ENCODE data around the gene GNG10. TPM values are rescaled to one million over a fixed set of nuclear protein-coding genes. Genes with fewer than 3 reads are reported as not detected.
"Not testable (repeated sequence)": the region's sequence is repeated elsewhere in the genome, so short reads cannot be mapped to it uniquely, and the experiment has no call there.

The GNG10 gene
- 49.0 and 53.2 TPM in 2 replicates for total RNA-seq

DNA sequence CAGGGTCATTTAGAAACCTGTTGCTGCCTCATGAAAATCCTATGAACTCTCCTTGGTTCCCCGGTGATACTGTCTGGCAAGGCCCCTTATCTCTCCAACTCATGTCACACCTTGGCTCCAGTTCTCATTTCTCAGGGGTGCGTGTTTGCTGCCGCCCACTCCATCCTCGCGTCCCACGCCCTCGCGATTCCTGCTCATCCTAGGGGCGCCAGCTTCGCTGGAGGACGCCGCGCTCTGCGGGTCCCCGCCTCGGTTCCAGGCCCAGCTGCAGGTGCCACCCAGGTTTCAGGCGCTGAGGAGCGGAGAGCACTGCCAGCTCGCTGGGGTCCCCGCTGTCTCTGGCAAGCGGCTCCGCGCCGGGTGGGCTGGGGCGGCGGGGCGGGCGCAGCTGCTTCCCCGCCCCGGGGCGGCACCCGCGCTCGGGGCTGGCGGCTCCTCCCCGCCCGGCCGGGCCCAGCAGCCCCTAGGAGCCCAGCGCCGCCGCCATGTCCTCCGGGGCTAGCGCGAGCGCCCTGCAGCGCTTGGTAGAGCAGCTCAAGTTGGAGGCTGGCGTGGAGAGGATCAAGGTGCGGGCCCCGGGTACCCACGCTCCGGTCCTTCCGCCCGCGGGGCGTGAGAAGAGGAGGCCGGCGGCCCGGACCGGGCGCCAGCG lies at the start of gene GNG10:
TSS of gene GNG10 (plus strand) at position 456 of the 652 bp plus-strand sequence. CDS start at position 486, 30 bp downstream.
- no peak for DNase-seq (ENCODE audit: low read depth, low spot score)

DNA sequence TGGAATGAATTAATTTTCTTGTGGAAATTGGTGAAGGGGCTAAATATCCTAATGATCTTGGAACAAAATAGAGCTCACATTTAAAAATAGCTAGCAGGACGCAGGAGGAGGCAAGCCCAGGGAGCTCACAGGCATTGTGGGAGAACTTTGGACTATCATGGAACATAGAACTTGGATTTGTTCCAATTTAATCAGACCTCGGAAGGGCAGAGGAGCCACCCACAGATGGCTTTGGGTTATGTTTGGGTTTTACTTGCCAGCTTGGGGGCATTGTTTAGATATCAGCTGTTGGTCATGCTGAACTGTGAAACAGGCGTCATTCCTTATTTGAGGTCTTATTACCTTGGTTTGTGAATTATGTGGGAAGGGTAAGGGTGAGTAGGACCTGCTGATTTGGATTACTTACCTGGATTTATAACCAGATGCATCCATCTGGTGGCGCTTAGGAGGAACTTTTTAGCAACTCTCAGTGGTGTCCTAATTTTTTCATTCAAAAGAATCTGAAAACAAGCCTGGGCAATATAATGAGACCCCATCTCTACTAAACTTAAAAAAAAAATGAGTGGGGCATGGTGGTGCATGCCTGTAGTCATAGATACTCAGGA lies 47.9 kb upstream of the GNG10 start:
- DNase-seq (ENCODE audit: low read depth, low spot score) = no peak

DNA sequence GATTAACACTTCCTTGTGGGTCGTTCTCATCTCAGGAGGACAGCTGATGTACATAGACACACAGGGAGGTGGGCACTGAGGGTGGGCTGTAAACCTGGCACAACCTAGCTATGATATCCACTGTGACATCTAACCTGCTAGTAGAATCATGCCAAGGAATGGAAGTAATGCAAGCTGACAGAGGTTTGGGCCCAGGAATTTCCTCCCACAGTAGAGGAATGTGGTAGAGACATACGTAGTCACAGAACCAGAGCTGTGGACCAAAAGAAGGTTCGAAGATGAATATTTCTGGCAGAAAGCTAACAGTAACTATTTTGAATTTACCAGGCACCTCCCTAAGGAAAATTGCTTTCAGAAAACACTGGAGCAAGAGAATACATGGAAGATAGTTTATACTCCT lies 45.5 kb upstream of the GNG10 start:
- DNase-seq (ENCODE audit: low read depth, low spot score) = no peak

DNA sequence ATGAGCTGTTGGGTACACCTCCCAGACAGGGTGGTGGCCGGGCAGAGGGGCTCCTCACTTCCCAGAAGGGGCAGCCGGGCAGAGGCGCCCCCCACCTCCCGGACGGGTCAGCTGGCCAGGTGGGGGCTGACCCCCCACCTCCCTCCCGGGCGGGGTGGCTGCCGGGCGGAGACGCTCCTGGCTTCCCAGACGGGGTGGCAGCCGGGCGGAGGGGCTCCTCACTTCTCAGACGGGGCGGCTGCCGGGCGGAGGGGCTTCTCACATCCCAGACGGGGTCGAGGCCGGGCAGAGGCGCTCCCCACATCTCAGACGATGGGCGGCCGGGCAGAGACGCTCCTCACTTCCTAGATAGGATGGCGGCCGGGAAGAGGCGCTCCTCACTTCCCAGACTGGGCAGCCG lies 44.1 kb upstream of the GNG10 start:
- not testable (repeated sequence) for DNase-seq (ENCODE audit: low read depth, low spot score)

DNA sequence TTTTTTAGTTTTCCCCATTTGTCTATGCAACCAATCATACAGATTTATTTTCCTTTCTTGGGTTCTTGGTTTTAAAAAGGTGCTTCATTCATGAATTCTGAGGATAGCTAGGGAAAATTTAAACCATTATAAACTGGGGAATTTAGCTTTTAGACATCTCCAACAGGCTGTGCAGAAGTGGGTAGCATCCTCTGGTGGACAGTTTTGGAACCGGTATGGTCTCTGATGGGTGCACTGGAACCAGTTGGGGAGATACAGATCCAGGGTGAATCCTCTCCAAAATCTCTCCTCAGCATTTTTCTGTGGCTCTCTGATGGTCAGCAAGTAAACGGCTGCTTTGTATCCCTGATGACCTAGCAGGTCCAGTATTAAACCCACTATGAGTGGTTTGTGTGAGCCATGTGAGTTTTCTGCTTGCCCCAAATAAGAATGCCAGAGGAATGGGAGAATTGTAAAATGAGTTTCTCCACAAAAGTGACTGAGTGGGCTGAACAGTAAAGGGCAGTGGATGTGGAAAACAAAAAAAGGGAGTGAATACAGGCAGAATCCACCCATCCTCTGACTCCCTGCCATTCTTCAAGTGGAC lies 39.4 kb upstream of the GNG10 start:
- DNase-seq (ENCODE audit: low read depth, low spot score) = no peak

DNA sequence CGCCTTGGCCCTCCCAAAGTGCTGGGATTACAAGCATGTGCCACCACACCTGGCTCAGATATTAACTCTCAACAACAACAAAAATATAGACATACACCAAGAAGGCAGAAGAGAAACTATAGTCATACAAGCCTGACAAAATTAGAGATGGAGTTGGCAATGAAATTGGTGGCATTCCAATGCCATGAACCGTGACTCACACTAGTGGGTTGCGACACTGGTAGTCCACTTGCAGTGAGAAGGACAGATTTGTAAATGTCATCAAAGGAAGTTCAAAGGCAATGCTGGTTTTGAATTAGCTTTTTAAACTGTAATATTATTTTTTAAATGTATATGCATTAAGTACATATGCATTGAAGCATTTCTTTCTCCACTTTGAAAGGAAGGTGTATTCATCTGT lies 38.8 kb upstream of the GNG10 start:
- no peak for DNase-seq (ENCODE audit: low read depth, low spot score)

DNA sequence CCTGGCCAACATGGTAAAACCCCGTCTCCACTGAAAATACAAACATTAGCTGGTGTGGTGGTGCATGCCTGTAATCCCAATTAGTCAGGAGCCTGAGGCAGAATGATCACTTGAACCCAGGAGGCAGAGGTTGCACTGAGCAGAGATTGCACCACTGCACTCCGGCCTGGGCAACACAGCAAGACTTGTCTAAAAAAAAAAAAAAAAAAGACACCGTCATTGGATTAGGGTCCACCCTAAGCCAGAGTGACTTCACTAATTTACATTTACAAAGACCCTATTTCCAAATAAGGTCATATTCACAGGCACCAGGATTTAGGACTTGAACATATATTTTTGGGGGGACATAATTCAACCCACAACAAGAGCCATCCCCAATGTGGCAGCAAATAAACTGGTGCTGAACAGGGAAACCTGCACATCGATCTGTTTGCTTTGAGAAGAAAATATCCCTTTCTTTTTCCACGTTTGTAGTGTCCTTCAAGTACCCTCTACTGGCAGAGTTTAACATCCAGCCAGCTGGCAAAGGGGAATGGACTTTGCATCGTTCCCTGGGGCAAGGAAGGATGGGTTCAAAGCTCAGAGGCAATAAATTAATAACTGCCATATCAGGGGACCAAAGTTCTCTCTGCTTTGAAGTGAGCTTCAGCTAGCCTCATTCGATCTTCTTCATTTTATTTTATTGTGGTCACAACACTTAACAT lies 34.0 kb upstream of the GNG10 start:
- DNase-seq (ENCODE audit: low read depth, low spot score) = no peak

DNA sequence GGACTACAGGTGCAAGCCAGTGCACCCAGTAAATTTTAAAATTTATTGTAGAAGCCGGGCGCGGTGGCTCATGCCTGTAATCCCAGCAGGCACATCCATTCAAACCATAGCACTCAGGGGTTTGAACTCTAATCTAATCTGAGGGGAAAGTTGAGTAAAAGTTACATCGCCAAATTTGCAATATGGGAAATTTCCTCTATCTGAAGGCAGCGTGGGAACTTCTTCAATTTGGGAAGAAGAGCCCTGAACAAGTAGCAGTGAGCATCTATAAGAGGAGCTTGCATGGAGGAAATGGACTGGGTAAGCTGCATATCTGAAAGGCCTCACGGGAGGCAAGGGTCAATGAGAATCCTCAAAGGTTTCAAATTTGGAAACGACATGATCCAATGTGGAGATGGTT lies 33.0 kb upstream of the GNG10 start:
- DNase-seq (ENCODE audit: low read depth, low spot score) = no peak

DNA sequence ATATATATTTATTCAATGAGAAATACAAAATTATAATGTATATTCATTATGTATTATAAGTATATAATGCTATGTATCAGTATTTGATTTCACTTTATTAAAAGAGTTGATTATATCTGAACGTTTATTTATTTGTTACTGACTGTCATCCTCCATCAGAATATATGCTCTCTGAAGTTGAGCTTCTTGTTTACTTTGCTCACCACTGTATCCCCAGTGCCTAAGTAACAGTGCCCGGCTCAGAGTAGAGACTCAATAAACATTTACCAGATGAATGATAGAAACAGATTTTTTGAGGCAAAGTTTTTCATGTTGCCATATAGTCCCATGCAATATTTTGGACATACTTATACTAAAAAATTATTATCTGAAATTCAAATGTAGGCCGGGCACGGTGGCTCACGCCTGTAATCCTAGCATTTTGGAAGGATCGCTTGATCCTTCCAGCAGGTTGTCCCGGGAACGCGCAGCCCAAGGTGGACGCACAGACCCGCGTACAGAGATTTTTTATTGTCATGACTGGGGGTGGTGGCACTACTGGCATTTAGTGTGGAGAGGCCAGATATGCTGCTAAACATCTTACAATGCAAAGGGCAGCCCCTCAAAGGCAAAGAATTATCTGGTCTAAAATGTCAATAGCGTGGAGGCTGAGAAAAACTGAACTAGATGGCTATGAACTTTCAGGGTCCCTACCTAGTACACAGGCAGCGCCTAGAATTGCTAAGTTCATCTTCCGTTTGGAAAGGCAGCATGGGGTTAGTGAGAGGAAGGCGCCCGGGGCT lies 31.0 kb upstream of the GNG10 start:
- DNase-seq (ENCODE audit: low read depth, low spot score) = no peak

DNA sequence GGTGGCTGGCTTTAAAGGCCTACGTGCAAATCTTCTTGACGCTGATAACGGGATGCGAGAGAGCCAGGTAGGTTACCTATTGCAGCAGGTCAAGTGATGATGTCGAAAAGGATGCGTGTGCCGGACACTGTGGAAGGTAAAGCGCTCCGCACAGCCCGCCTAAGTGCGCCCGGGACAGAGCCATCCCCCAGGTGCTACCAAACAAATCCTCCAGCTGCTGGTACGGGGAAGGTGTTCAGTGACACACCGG lies 30.5 kb upstream of the GNG10 start:
- no peak for DNase-seq (ENCODE audit: low read depth, low spot score)

DNA sequence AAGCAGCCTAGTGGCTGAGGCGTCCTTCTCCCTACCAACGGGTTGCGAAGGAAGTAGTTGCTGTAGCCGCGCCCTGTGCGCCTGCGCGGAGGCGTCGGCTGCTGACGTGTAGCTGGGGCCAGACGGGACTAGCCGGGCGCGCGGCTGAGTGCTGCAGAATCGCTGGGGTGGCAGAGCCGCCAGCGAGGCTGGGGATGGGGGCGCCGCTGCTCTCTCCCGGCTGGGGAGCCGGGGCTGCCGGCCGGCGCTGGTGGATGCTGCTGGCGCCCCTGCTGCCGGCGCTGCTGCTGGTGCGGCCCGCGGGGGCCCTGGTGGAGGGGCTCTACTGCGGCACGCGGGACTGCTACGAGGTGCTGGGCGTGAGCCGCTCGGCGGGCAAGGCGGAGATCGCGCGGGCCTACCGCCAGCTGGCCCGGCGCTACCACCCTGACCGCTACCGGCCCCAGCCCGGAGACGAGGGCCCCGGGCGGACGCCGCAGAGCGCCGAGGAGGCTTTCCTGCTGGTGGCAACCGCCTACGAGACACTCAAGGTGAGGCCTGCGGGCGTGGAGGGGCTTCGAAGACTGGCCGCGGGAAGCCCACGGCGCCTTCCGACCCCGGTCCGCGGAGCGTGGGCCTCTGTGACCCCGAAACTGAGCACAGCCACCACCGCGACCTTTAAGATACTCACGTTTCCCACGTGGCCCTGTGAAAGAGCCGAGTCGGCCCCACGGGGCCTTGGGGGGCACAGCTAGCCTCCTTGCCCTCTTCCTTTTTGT lies 30.0 kb upstream of the GNG10 start, which contains the start of gene DNAJC25:
TSS of gene DNAJC25 (plus strand) at position 121 of the 758 bp plus-strand sequence. CDS start at position 195, 74 bp downstream.
- DNase-seq (ENCODE audit: low read depth, low spot score) = peak; percentile 94

DNA sequence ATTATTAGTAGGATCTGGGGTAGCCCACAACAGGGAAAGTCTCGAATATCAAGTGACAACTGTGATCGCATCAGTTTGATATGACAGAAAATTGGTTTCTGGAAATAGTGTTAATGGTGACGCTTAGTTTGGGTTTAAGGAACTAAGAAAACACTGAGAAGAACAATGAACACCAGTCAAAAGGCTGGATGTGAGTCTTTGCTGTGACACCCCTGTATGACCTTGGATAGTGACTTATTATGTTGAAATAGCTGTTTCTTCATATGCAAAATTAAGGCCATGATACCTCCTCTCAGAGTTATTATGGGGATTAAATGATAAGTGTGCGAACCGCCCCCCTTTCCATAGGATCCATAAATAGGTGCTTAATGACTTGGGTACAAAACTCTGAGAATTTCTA lies 29.3 kb upstream of the GNG10 start:
- no peak for DNase-seq (ENCODE audit: low read depth, low spot score)

DNA sequence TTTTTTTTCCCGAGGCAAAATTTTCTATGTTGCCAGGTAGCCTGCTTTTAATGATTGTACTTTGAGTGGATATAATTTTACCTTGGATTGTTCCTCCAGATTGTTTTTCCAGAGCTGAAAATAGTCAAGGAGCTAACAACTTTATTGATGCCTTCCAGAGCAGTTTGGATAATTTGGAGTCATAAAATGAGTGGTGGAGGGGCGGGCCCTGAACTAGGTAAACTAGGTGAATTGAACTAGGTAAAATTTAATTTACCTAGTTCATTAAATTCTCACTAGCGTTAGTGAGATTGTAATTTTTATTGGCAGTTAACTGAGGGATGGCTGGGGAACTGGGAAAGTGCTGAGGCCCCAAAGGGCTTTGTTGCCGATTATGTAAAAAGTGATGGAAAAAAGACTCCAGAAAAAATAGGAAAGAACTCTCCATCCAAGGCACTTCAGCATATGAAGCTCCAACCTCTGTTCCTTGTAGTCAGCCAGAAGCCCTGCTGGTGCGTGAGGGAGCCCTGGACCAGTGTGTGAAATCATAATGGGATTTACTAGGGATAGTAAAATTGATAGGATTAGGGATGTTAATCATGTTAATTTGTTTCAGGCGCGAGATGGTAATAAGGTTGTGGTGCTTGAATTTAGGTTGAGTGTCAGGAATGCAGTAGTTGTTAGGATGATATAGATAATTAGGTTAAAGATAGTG lies 28.6 kb upstream of the GNG10 start:
- DNase-seq (ENCODE audit: low read depth, low spot score) = no peak

DNA sequence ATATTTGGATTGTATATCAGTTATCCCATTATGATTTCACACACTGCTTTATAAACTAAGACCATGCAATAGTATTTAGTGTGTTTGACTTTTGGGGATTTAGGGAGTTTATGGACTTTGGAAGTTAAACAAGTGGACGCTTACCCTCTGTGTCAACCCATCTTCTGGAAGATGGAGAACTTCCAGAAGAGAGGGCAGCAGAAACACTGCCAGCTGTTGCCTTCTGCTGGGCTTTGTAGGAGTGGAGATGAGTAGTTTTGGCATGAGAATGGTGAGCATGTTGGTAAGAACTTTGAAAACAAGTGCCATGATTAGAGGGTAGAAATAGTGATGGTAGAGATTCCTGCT lies 28.0 kb upstream of the GNG10 start:
- DNase-seq (ENCODE audit: low read depth, low spot score) = no peak

DNA sequence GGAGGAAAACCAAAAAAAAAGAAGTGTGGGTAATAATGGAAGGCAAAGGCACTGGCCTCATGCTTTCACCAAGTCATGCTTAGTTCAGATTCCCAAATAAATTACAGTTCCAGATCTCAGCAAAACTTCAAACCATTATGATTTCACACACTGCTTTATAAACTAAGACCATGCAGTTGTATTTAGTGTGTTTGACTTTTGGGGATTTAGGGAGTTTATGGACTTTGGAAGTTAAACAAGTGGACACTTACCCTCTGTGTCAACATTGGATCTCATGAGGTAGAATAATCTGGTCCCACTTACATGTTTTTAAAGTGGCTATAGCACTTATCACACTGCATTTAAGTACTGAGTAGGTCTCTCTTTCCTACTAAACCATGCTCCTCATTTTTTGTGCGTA lies 26.5 kb upstream of the GNG10 start:
- no peak for DNase-seq (ENCODE audit: low read depth, low spot score)

DNA sequence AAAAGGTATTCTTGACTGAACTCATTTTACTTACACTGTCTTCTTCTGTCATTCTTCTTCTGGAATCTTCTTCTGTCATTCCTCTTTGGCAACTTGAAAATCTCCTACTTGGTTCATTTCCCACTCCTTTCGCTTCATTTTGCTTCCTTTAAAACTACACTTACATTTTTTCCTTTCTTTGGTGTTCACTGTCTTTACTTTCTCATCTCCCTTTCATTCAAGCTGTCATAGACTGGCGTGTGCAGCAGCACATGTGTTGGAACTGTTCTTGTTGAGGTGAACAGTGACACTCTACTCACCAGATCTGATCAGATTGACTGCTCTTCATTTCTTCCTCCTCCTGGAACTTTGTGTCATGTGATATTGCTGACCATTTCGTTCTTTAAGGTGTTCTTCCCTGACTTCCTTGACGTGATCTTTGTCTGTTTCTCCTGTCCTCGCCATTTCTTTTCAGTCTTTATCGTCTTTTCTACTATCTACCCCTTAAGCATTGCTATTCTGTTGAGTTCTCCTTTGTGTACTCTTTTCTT lies 23.9 kb upstream of the GNG10 start:
- DNase-seq (ENCODE audit: low read depth, low spot score) = no peak

DNA sequence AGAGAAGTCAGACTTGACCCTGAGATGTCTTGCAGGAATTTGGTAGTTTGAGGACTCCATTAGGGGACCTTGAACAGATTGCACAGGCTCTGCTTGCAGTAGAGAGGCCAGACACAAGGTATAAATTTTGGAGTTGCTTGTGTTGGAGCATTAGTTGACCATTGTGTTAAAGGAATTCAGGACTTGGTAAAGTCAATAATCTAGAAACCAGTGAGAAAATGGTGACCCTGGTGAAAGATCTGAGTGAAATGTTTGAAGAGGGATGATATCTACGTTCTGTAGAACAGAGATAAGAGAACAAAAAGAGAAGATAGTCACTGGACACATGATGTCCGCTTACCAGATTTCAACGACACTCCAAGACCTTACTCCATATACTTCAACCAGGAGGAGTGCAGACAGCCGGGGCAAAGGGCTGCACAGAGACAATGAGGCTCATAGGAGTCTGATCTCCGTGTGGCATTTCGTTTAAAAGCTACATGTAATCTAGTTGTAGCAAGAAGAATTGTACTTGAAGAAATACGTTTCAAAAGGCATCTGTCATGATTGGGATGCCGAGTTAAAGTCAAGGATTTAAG lies 17.1 kb upstream of the GNG10 start:
- DNase-seq (ENCODE audit: low read depth, low spot score) = no peak

DNA sequence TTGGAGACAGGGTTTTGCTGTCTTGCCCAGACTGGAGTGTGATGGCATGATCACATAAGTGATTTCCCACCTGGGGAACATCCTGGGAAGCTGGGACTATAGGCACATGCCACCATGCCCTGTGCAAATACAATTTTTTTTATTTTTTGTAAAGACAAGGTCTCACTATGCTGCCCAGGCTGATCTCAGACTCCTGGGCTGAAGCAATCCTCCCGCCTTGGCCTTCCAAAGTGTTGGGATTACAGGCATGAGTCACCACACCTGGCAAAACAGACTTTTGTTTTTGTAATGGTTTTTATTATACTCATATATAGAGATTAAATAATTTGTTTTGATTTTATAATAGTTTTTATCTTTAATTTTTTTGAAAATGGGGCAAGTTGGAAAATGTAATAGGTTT lies 15.6 kb upstream of the GNG10 start:
- no peak for DNase-seq (ENCODE audit: low read depth, low spot score)

DNA sequence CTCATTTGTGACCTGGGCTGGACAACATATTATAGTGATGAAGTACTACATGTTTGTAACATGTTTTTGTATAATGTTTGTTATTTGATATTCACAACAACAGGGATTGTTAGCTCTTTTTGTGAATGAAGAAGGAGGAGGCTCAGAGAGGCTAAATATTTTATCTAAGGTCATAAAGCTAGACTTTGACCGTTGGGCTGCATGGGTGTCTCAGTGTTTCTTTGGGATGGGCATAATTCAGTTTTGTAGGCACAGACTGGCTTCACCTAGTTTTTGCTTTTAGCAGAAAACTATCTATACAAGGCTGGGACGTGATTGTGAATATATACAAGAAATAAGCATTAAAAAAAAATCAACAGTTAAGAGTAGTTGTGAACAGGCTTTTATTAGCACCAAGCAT lies 15.0 kb upstream of the GNG10 start:
- no peak for DNase-seq (ENCODE audit: low read depth, low spot score)

DNA sequence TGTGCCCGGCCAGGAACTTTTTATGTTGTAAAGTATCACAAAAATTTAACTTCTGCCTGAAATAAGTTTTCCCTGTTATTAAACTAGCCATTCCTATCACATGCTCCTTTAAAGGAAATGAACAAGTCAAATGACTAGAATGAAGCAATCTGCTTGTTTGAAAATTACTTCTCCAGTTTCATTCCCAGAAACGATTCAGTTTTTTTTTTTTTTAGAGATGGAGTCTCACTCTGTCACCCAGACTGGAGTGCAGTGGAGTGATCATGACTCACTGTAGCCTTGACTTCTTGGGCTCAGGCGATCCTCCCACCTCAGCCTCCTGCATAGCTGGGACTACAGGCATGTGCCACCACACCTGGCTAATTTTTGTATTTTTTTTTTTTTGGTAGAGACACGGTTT lies 13.3 kb upstream of the GNG10 start:
- no peak for DNase-seq (ENCODE audit: low read depth, low spot score)
